Osteoblast (primary cell): ENCODE measurements around the gene PLAA. TPM values are rescaled to one million over a fixed set of nuclear protein-coding genes. Genes with fewer than 3 reads are reported as not detected.

Experiments
- DNase-seq: peaks from one replicate; pipeline ENCODE4 v3.0.0; 2011; ENCODE audit warnings: low spot score, mixed read lengths; ENCODE audit not compliant: insufficient read length; ENCODE audit errors: missing footprints
- H2AFZ ChIP-seq: 2 replicates; pipeline ENCODE4 v1.6.0; 2011; ENCODE audit warnings: mild to moderate bottlenecking, low read length
- H3K27ac ChIP-seq: 2 replicates; pipeline ENCODE4 v1.5.1; 2011; ENCODE audit warnings: mild to moderate bottlenecking, low read depth, low read length, moderate library complexity
- H3K27me3 ChIP-seq: 2 replicates; pipeline ENCODE4 v1.6.0; 2012; ENCODE audit warnings: mild to moderate bottlenecking, control low read depth, inconsistent platforms, low read length, moderate library complexity; ENCODE audit not compliant: insufficient read depth
- H3K36me3 ChIP-seq: 2 replicates; pipeline ENCODE4 v1.5.1; 2011; ENCODE audit warnings: mild to moderate bottlenecking, low read length, control low read depth, moderate library complexity; ENCODE audit not compliant: insufficient read depth
- H3K4me1 ChIP-seq: 2 replicates; pipeline ENCODE4 v1.5.1; 2011; ENCODE audit warnings: mild to moderate bottlenecking, low read length, control low read depth, moderate library complexity; ENCODE audit not compliant: insufficient read depth
- H3K4me2 ChIP-seq: 2 replicates; pipeline ENCODE4 v1.6.0; 2011; ENCODE audit warnings: mild to moderate bottlenecking, low read length; ENCODE audit not compliant: insufficient read depth
- H3K4me3 ChIP-seq: fragments of 200-600 bp; sonication (generic); 3 replicates; pipeline ENCODE4 v1.5.1; 2012; ENCODE audit warnings: mild to moderate bottlenecking, low read length, inconsistent platforms; ENCODE audit not compliant: insufficient read depth
- H3K79me2 ChIP-seq: 2 replicates; pipeline ENCODE4 v1.6.0; 2012; ENCODE audit warnings: mild to moderate bottlenecking, low read length, control low read depth, inconsistent platforms; ENCODE audit not compliant: insufficient read depth
- H3K9me3 ChIP-seq: 2 replicates; pipeline ENCODE4 v1.5.1; 2011; ENCODE audit warnings: low read depth, low read length, control low read depth
- H4K20me1 ChIP-seq: 2 replicates; pipeline ENCODE4 v1.6.0; 2012; ENCODE audit warnings: mild to moderate bottlenecking, low read length, control low read depth; ENCODE audit not compliant: insufficient read depth
- CTCF ChIP-seq: IDR thresholded peaks from 2 replicates; pipeline ENCODE4 v1.5.1; 2011; ENCODE audit warnings: mild to moderate bottlenecking, low read depth, low read length, moderate library complexity; ENCODE audit errors: extremely low read depth
- total RNA-seq: library from RNA; depleted of rRNA; stranded (reverse); fragments of >200 nt; gene quantifications from 2 replicates; pipeline ENCODE4 v1.2.3, GENCODE V29; 2012

The PLAA gene
- total RNA-seq, 1 donor: 42.3 TPM

- TF ChIP-seq CTCF: no peak
- Histone ChIP-seq H3K27ac (peak overlapping the region; percentile 92), H4K20me1 (no peaks in the 10 kb centered on the region), H3K4me3 (peak overlapping the region; percentile 78), H3K36me3 (no peaks in the 10 kb centered on the region), H3K9me3 (no peaks in the 10 kb centered on the region), H3K4me1 (peaks cover 14% of the 10 kb centered on the region), H2AFZ (peak overlapping the region; percentile 97), H3K4me2 (peak overlapping the region; percentile 97), H3K79me2 (peaks cover 28% of the 10 kb centered on the region), H3K27me3 (no peaks in the 10 kb centered on the region)
- peak; percentile 27 for DNase-seq
Observed at GRCh38 chr9:26956860-26957233, 9.8 kb upstream of the PLAA start.

GRCh38 chr9:26955921-26956859 is 9.1 kb upstream of the PLAA start, which contains the start of gene IFT74:
TSS of gene IFT74 (plus strand) at chr9:26956412. CDS start at chr9:26961968, 5,556 bp downstream.
- H3K27me3 ChIP-seq: no peaks in the 10 kb centered on the region
- peak within 1 kb of the TSS; percentile 78 for H3K4me3 ChIP-seq
- no peak for TF ChIP-seq CTCF
- no peaks in the 10 kb centered on the region for H4K20me1 ChIP-seq
- H3K79me2 ChIP-seq: peaks cover 28% of the 10 kb centered on the region
- peak; percentile 98 for DNase-seq
- H3K27ac ChIP-seq: peak within 1 kb of the TSS; percentile 92
- H3K4me1 ChIP-seq: peaks cover 14% of the 10 kb centered on the region
- peak within 1 kb of the TSS; percentile 97 for H3K4me2 ChIP-seq
- no peaks in the 10 kb centered on the region for H3K36me3 ChIP-seq
- peak within 1 kb of the TSS; percentile 97 for H2AFZ ChIP-seq
- no peaks in the 10 kb centered on the region for H3K9me3 ChIP-seq

GRCh38 chr9:26955222-26955903 is 8.3 kb upstream of the PLAA start:
- peaks cover 14% of the 10 kb centered on the region for H3K4me1 ChIP-seq
- no peaks in the 10 kb centered on the region for H3K9me3 ChIP-seq
- peak overlapping the region; percentile 97 for H2AFZ ChIP-seq
- peaks cover 28% of the 10 kb centered on the region for H3K79me2 ChIP-seq
- peak overlapping the region; percentile 97 for H3K4me2 ChIP-seq
- H3K36me3 ChIP-seq: no peaks in the 10 kb centered on the region
- TF ChIP-seq CTCF: no peak
- DNase-seq: no peak
- H4K20me1 ChIP-seq: no peaks in the 10 kb centered on the region
- peak overlapping the region; percentile 78 for H3K4me3 ChIP-seq
- no peaks in the 10 kb centered on the region for H3K27me3 ChIP-seq
- H3K27ac ChIP-seq: peak overlapping the region; percentile 92

GRCh38 chr9:26954050-26954508 is 7.0 kb upstream of the PLAA start:
- peak overlapping the region; percentile 52 for H2AFZ ChIP-seq
- no peaks in the 10 kb centered on the region for H3K9me3 ChIP-seq
- peak overlapping the region; percentile 24 for H3K4me3 ChIP-seq
- peak; percentile 12 for TF ChIP-seq CTCF
- H3K27ac ChIP-seq: no peak overlapping the region
- H3K79me2 ChIP-seq: peaks cover 20% of the 10 kb centered on the region
- H3K27me3 ChIP-seq: no peaks in the 10 kb centered on the region
- H3K4me1 ChIP-seq: peaks cover 14% of the 10 kb centered on the region
- H3K36me3 ChIP-seq: no peaks in the 10 kb centered on the region
- peak; percentile 13 for DNase-seq
- peak overlapping the region; percentile 33 for H3K4me2 ChIP-seq
- H4K20me1 ChIP-seq: no peaks in the 10 kb centered on the region
